NCI-H1436 (cell line): ENCODE results near the gene SUGCT.
"Not testable (repeated sequence)": the region's sequence is repeated elsewhere in the genome, so short reads cannot be mapped to it uniquely, and the experiment has no call there.

Experiments
- DNase-seq: peaks from one replicate; lab custom pipeline; 2025; lab: John Stamatoyannopoulos, UW

SUGCT gene

DNA sequence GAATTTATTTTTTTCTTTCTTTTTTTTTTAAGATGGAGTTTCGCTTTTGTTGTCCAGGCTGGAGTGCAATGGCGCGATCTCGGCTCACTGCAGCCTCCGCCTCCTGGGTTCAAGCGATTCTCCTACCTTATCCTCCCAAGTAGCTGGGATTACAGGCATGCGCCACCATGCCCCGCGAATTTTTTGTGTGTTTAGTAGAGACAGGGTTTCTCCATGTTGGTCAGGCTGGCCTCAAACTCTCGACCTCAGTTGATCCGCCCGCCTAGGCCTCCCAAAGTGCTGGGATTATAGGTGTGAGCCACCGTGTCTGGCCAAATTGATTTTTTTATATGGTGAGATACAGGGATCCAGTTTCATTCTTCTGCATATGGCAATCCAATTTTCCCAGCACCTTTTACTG is 5.1 kb downstream of the SUGCT start:
- DNase-seq = not testable (repeated sequence)

GRCh38 chr7:40141916-40142315 is 7.1 kb downstream of the SUGCT start:
- not testable (repeated sequence) for DNase-seq

- DNase-seq = not testable (repeated sequence)
These were observed 10.9 kb downstream of the SUGCT start for GRCh38 chr7:40145596-40146130.

DNA sequence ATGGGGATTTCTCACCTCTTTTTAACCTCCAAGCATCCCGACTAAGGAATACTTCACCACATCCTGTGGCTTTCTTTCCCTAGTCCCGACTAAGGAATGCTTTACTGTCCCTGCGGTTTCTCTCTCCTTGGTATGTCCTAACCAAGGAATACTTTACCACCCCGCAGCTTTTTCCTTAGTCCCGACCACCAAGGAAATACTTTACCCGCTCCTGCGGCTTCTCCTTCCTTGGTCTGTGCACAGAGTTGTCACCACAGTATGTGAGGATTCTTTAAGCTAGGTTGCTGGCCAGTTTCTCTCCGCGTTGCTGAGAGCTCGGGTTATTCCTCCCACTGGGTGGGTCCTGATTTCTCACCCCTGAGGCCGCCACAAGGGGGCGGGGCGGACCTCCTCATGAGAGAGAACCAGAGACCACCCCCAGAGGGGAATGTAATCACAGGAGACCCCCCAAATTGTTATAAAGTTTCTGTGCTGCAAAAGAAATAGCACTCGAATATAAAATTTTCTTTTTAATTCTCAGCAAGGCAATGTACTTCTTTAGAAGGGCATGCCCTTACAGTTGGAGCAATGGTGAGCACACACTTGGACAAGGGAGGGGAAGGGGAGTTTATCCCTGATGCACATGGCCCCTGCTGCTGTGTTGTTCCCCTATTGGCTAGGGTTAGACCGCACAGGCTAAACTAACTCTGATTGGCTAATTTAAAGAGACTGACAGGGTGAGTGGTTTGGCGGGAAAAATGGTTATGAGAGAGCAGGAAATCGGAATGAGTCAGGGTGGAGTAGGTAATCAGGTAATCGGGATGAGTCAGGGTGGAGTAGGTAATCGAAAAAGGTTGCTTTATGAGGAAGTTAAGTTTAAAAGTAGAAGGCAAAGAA is 12.8 kb downstream of the SUGCT start:
- no peak for DNase-seq

GRCh38 chr7:40148247-40148580 is 13.4 kb downstream of the SUGCT start:
- DNase-seq = not testable (repeated sequence)

GRCh38 chr7:40148671-40149070 is 13.9 kb downstream of the SUGCT start:
- no peak for DNase-seq

DNA sequence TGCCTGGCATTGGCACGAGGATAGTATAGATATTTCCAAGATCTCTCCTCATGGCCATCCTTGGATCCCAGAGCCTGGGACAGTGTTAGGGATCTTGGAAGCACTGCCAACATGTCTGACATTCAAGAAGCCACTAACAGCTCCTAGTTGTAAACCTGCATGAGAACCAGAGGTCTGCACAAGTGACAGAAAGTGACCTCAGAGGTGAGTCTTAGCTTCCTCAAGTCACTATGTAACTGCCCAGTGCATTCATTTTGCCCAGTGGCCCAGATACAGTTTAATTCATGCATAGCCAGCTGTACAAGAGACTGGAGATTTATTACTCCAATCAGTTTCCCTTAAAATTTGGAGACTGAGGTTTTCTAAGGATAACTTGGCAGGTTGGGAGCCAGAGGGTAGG is 16.7 kb downstream of the SUGCT start:
- no peak for DNase-seq

- DNase-seq = no peak
These were observed 22.2 kb downstream of the SUGCT start for GRCh38 chr7:40156988-40157387.

GRCh38 chr7:40162516-40162915 is 27.7 kb downstream of the SUGCT start:
- DNase-seq = no peak

DNA sequence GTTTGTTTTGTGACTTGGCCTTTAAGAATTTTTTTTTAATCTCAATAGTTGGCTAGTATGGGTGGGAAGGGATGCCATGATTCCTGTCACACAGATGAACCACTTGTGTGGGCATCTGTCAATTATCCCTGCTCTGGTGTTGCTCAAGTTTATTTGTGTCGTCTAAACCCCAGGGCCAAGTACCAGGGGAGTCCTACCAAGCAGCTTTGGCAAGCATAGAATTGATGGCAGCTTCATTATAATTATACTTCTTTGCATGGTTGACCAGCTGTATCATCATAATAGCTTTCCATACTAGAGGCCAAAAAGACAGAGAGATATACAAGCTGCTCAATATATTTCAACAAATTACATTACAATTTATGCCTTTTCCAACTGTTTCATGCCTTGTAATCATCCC is 30.4 kb downstream of the SUGCT start:
- no peak for DNase-seq

DNA sequence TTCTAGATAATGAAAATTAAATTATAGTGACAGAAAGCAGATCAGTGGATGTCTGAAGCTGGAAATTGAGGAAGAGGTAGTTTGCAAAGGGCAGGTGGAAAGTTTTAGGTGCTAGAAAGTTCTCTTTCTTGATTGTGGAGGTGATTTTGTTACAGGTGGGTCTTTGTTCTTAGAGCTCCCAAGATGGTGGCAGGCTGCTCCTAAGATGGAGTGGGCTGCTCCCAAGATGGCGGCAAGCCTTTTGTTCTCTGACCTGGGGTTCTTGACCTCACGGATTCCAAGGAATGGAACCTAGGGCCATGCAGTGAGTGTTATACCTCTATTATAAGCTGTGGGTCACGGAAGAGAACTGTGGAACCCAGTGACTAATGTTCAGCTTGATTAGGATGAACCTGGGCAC is 32.5 kb downstream of the SUGCT start:
- no peak for DNase-seq

- not testable (repeated sequence) for DNase-seq
These were observed 33.5 kb downstream of the SUGCT start for GRCh38 chr7:40168266-40168665.

- not testable (repeated sequence) for DNase-seq
These were observed 38.3 kb downstream of the SUGCT start for GRCh38 chr7:40173121-40173520.

- DNase-seq = not testable (repeated sequence)
These were observed 40.5 kb downstream of the SUGCT start for GRCh38 chr7:40175256-40175655.

- DNase-seq = no peak
These were observed 41.1 kb downstream of the SUGCT start for GRCh38 chr7:40175725-40176510.

- no peak for DNase-seq
These were observed 42.3 kb downstream of the SUGCT start for GRCh38 chr7:40177071-40177470.

GRCh38 chr7:40182452-40182851 is 47.6 kb downstream of the SUGCT start:
- DNase-seq = no peak

GRCh38 chr7:40186586-40186985 is 51.8 kb downstream of the SUGCT start:
- no peak for DNase-seq

- DNase-seq = no peak
These were observed 57.2 kb downstream of the SUGCT start for GRCh38 chr7:40192036-40192435.

GRCh38 chr7:40194745-40195144 is 59.9 kb downstream of the SUGCT start:
- DNase-seq = no peak

GRCh38 chr7:40197527-40197926 is 62.7 kb downstream of the SUGCT start:
- DNase-seq = no peak

- DNase-seq = no peak
These were observed 64.4 kb downstream of the SUGCT start for GRCh38 chr7:40199076-40199802.
